GM21381 (cell line): ENCODE results near the gene RETREG2.
A peak's percentile ranks its signal among the peaks of the same experiment; 100 is the strongest.

ENCODE experiments used
- ATAC-seq: cut with Tn5 transposase; IDR thresholded peaks from one replicate; pipeline ENCODE4 v1.9.1; 2021; ENCODE audit warnings: mild to moderate bottlenecking, moderate library complexity; ENCODE audit not compliant: unreplicated experiment

Gene RETREG2

GRCh38 chr2:219213486-219214071, 35.5 kb downstream of the RETREG2 start:
- no peak for ATAC-seq

DNA sequence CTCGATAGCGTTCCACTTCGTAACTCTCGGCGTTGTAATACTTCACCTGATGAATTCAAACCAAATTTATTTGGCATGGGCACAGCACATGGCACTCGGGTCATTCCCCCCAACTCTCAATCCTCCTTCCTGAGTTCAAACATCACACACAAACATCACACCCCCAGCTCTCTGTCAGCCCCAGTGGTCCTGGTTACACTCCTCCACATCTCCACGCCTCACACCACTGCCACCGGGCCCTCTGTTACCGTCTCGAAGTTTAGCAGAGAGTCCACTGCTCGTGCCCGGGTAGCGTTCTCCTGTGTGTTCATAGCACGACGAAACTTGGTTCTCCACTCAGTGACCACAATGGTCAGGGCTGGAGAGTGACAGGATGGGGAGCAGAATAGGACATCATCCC, 36.1 kb downstream of the RETREG2 start:
- no peak for ATAC-seq

GRCh38 chr2:219214786-219215185, 36.7 kb downstream of the RETREG2 start:
- no peak for ATAC-seq

GRCh38 chr2:219215871-219216534, 37.9 kb downstream of the RETREG2 start:
- no peak for ATAC-seq

GRCh38 chr2:219216535-219216915, 38.5 kb downstream of the RETREG2 start:
- no peak for ATAC-seq

GRCh38 chr2:219218217-219218731, 40.2 kb downstream of the RETREG2 start:
- peak; percentile 30 for ATAC-seq

DNA sequence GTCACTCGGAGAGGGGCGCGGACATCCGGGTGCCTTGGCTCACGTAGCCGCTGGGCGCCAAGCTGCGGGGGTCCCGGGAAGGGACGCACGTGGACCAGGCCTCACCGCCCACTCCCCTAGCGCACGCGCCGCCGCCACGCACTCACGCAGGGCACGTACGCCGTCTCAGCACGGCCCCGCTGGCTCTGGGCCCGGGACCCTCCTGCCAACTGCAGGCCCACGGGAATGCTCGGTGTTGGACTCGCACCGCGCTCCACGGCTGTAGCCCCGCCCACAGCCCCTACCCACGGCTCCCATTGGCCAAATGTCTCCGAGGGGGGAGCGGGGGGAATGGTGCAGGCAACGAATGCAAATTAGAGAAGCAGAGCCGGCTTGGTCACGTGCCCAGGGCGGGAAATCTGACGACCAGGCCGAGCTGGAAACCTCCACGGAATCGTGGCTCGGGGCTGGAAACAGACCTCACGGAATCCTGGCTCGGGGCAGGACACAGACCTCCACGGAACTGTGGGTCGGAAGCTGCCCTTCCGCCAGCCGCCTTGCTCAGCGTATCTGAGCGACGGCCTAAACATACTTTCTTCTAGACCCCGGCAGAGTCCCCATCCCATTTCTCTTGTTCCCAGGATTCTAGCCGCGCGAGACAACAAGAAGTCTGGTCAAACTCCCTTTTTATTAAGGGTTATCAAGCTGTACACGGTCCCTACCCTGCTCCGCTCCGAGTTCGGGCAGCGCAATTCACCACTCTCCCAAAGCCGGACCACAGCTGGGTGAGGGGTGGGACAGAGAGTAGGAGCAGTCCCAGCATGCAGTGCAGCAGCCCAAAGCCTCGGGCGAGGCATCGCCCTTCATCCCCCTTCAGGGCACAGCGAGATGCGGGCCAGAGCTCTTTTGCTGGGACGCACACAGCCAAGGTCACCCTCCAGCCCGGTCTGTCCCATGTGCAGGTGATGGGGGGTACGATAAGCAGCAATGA, 40.9 kb downstream of the RETREG2 start, which contains the start of gene ABCB6:
TSS of gene ABCB6 (minus strand) at position 227 of the 970 bp plus-strand sequence. CDS start 285 bp downstream, outside the sequence.
- ATAC-seq, result peak; percentile 73

DNA sequence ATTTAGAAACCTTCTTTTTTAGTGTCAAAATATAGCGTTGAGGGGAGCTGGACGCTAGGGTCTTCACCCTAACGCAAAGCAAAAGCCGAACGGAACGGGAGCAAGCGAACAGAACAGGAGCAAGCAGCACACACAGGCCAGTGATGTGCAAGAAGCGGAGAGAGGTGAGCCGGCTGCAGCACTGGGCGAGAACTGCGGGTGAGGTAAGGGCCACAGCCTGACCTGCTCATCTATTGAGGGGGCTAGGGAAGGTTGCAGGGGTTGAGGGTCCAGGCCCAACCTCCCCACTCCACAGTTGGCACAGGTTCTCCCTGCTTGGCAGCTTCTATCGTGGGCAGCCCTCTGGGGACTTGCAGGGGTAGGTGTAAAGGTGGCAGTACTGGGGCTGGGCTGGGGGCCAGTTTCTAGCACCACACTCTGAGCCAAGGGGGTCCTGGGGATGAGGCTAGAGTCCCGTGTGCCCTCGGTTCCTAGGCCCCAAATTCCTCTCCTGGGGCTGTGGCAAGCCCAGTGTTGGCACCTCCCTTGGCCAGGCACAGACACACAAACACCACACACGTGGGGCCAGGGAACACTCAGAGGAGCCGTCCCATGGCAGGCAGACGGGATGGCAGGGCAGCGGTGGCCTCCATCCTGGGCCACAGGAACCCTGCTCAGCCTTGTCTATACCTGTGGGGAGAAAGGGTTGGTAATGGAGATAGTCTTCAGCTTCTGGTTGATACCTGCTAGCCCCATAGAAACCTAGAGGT, 41.9 kb downstream of the RETREG2 start:
- ATAC-seq, result no peak

DNA sequence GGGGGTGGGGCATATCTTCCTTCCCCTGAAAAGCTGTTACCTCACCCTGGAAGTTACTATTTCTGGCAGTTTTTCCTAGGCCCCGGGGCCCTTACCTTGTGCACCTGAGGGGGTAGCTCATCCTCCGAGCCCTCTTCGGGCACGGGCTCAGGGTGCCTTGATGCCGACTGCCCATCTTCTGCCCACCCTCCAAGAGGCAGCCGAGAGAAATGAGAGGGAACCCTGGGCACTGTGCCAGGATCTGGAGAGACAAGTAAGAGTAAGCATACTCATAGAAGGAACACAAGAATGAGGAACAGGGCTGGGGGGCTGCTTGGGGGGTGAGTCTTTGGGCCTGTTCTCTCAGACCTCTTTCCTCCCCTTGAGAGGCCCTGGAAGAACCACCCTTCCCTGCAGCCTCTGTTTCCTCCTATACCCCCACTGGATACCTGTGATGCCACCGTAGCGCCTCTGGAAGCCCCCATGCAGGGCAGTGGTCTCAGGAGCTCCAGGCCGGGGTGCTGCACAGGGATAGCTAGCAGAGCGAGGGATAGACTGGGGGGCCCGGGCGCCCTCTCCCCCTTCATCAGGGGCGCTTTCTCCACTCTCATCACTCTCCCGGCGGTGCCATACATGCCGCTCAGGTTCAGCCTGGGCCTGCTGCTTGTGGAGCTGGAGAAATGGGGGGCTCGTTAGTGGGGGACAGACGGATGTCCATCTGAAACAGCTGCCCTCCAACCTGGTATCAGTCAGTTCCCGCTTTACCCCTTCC, 42.8 kb downstream of the RETREG2 start:
- no peak for ATAC-seq

DNA sequence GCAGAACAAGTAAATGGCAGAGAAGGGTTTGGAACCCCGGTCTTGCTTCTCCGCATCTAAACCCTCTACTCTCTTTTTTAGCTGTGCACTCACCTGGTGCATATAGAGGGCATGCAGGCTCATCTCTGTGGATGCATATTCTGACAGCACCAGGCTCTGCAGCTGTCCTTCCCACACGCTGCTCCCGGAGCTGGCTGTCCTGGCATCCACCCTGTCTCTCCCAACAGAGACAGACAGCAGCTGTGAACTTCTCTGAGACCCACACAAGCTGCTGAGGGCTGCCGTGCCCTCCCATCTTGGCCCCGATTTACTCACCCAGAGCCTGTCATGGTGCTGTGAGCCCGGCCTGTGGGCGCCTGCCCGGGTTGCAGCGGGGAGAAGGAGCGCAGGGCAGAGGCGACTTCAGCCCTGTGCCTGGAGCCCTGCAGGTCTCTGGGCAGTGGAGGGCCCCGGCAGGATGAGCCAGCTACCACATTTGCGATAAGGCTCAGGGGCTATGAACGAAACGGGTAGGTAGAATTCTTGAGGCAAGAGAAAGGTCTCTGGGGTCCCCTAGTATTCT, 44.0 kb downstream of the RETREG2 start:
- ATAC-seq, result no peak

DNA sequence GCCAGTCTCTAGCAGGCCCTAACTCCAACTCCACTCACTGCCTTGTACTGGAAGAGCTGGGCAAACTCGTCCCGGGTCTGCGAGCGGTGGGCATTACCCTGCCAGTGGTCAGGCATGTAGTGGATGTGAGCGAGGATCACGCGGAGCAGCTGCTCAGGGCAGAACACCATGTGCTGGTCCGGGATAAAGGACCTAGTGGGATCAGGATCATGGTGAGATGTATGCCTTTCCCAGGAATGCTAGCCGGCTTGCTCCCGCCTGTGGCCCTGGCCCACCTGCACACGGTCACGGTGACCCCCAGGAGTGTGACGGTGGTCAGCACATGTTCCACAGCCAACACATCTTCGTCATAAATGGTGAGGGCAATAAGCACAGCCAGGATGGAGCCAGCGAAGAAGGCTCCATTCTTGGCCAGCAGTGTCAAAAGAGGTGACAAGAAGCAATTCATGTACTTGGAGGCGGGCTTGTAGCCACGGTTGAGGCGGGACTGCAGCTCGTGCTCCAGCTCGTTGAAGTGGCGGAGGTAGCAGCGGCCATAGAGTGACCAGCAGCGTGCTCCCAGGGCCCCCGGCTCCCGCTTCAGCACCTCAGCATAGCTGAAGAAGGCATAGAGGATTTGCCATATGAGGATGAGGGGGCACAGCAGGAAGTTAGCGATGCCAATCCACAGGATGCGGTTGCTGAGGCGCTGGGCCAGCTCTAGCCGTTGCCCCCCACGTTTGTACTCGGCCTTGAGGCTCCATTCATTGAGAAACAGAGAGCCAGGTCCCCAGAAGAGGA, 45.9 kb downstream of the RETREG2 start:
- ATAC-seq, result no peak

DNA sequence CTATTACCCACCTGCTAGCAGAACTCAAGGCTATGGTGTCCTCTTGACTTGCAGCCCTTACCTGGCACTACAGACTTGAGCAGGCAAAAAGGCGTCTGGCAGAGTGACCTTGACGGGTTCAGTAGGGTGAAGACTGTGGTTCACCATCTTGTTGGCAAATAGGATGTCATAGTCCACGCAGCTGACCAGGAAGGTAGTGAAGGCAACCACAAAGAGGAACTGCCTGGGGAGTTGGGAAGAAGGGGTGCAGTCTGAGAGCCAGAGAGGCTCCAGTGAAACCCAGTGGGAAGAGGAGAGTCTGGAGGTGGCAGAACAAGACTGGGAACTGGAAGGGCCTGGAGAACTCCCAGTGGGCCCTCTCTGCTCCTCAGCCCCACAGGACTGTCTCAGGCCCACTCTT, 47.3 kb downstream of the RETREG2 start:
- ATAC-seq, result no peak

DNA sequence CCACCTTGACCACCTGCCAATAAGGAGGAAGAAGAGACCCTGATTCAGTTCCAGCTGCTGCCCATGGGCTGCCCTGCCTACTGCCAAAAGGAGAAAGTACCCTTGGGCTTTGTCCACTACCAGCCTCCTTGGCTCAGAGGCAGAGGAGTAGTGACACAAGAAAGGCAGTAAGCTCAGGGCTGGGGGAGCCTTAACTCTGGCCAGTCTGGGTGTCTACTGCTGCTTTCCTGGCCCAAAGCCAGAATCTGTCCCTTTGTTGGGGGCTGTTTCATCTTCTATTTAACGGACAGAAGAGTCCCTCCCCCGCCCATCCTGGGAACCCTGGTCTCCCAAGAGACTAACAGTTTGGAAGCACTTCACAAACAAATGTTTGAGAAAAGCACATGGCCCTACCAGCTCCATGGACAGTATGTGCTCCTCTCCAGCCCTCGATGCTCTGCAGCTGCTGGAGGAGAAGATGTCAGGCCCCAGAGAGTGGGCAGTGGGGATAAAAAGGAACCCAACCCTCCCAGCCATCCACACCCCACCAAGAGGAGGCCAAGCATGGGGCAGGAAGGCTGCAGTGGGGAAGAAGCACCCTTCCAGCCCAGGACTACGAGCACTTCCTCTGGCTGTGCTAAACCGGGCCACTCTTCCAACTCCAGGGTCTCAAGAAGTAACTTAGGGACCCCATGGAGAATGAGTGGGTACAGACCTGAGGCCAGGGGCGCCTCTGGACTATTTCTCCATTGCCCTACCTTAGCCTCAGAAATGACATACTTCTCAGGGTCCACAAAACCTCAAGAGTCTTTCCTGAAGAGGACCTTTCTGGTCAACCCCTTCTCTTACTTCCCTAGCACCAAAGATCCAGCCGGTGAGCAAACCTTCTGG, 50.2 kb downstream of the RETREG2 start:
- ATAC-seq, result no peak

DNA sequence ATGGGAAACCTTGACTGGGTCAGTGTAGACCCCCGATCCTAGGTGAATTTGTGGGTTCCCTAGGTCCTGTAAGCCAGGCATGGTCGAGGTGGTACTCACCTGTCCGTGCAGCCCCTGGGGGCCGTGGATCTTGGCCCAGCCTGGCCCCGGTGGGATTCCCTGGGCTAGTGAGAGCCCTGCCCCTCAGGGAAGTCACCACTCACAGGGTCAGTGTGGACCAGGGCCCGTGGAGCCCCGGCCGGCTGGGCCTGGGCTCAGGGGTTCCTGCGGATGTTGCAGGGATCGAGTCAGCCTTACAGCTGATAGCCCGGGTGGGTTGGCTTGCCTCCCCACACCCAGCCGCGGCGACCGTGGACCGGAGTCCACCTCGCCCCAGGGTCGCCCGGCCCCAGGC, 50.8 kb downstream of the RETREG2 start:
- ATAC-seq, result no peak

- peak; percentile 96 for ATAC-seq
These were observed 51.4 kb downstream of the RETREG2 start, which contains the start of the genes ANKZF1 and ATG9A for GRCh38 chr2:219229305-219230058. Gene ANKZF1, plus strand, starts transcription at chr2:219229806. Its CDS starts 452 bp downstream, at chr2:219230258. Gene ATG9A, minus strand, starts transcription at chr2:219229636. Its CDS starts 1,612 bp downstream, at chr2:219228024.

GRCh38 chr2:219230059-219230540, 52.0 kb downstream of the RETREG2 start:
- ATAC-seq, result peak; percentile 24

DNA sequence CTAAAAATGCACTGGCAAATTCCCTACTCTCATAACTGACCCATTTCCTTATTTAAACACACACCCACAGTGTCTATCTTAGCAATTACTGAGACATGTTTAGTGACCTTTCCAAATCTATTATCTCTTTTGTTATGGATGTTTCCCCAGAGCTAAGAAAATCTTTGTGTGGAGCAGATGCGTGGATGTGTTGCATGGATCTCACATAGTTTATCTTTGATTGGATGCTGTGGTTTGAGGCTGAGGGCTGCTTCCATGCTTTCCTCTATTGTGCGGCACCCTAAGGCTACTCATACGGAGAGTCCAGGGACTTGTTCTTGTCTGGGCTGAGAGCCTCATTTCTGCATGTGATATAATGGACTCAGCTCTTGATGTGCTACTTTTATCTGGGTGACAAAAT, 56.3 kb downstream of the RETREG2 start:
- no peak for ATAC-seq
